Gastrocnemius medialis (tissue), 4 donors: Measurements from ENCODE around the gene SFXN4. TPM values are rescaled to one million over a fixed set of nuclear protein-coding genes. Genes with fewer than 3 reads are reported as not detected.

ENCODE experiments used
- ATAC-seq, 2 donors: fragments of 150-250 bp; one replicate each; pipeline ENCODE4 v1.9.1; 2016
- DNase-seq, 2 donors: peaks; one replicate each; pipeline ENCODE4 v3.0.0-alpha.2; 2019
- H3K27ac ChIP-seq, 4 donors: fragments of 200-600 bp; sonication (generic); 1 replicate in 1 of 4; 2 replicates in 3 of 4; pipeline ENCODE4 v1.5.1; 2016 to 2018; ENCODE audit warnings: mild to moderate bottlenecking in 2 of 4, moderate library complexity in 1 of 4
- H3K27me3 ChIP-seq, 3 donors: fragments of 200-600 bp; sonication (generic) in 2 of 3; 1 replicate in 1 of 3; 2 replicates in 2 of 3; pipeline versions ENCODE4 v1.5.1 to v1.6.0; 2016 to 2019; ENCODE audit warnings: mild to moderate bottlenecking in 1 of 3, moderate library complexity in 1 of 3
- H3K36me3 ChIP-seq, 2 donors: fragments of 200-600 bp; sonication (generic) in 1 of 2; one replicate each; pipeline ENCODE4 v1.5.1; 2017 to 2018
- H3K4me1 ChIP-seq, 2 donors: fragments of 200-600 bp; sonication (generic) in 1 of 2; one replicate each; pipeline ENCODE4 v1.5.1; 2016 to 2017; ENCODE audit warnings: mild to moderate bottlenecking in 2 of 2
- H3K4me3 ChIP-seq, 4 donors: fragments of 200-600 bp; sonication (generic) in 3 of 4; 1 replicate in 1 of 4; 2 replicates in 3 of 4; pipeline ENCODE4 v1.5.1; 2016 to 2019; ENCODE audit warnings: mild to moderate bottlenecking in 2 of 4
- H3K9me3 ChIP-seq, 3 donors: fragments of 200-600 bp; sonication (generic) in 2 of 3; 1 replicate in 1 of 3; 2 replicates in 2 of 3; pipeline ENCODE4 v1.5.1; 2016 to 2019
- POLR2A ChIP-seq, 2 donors: fragments of 450-650 bp; IDR thresholded peaks; one replicate each; pipeline ENCODE4 v1.6.1; 2017; ENCODE audit warnings: antibody characterized with exemption in 2 of 2, mild to moderate bottlenecking in 2 of 2, moderate library complexity in 2 of 2
- in situ Hi-C, 4 donors: fragments of 200-750 bp; cut with MboI; loops; one replicate each; pipeline versions ENCODE4 v1.15.0 to v1.8.0; 2017; ENCODE audit warnings: low sequenced_read_pairs in 4 of 4
- intact Hi-C: fragments of 100-400 bp; cut with DNase I; formaldehyde crosslinking; loops from one replicate; pipeline ENCODE4 v1.15.1; 2023; ENCODE audit warnings: low total_unique reads
- total RNA-seq, 4 donors: library from RNA; depleted of rRNA; stranded (reverse); fragments of >200 nt; gene quantifications; one replicate each; pipeline versions ENCODE4 v1.1.0 to v1.2.3, GENCODE V29; 2016
- TF ChIP-seq, protein P1 (sequence below), 5 experiments: fragments of 450-650 bp in 3 of 5; fragments of 200-600 bp in 2 of 5; sonication (generic) in 2 of 5; IDR thresholded peaks in 4 of 5; conservative IDR thresholded peaks in 1 of 5; 1 replicate in 4 of 5; 2 replicates in 1 of 5; pipeline ENCODE4 v1.5.1; 2016 to 2019; ENCODE audit warnings: antibody characterized with exemption in 5 of 5, mild to moderate bottlenecking in 3 of 5, moderate library complexity in 3 of 5

SFXN4 gene
- total RNA-seq, 4 donors from 2014 or later = 25.6 to 69.7 (median 39.8) TPM

- no peak for ATAC-seq
- intact Hi-C loops = loop anchor here (5.0 to 10.0 kb wide), 2 partner anchors 421 kb away; partner anchors contain the start of genes CACUL1 and TIAL1
- TF ChIP-seq, protein P1, sequence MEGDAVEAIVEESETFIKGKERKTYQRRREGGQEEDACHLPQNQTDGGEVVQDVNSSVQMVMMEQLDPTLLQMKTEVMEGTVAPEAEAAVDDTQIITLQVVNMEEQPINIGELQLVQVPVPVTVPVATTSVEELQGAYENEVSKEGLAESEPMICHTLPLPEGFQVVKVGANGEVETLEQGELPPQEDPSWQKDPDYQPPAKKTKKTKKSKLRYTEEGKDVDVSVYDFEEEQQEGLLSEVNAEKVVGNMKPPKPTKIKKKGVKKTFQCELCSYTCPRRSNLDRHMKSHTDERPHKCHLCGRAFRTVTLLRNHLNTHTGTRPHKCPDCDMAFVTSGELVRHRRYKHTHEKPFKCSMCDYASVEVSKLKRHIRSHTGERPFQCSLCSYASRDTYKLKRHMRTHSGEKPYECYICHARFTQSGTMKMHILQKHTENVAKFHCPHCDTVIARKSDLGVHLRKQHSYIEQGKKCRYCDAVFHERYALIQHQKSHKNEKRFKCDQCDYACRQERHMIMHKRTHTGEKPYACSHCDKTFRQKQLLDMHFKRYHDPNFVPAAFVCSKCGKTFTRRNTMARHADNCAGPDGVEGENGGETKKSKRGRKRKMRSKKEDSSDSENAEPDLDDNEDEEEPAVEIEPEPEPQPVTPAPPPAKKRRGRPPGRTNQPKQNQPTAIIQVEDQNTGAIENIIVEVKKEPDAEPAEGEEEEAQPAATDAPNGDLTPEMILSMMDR (IDR thresholded peaks at IDR 0.05 in 4 of 5, conservative IDR thresholded peaks at IDR 0.05 in 1 of 5) = no peak
- TF ChIP-seq POLR2A (IDR thresholded peaks at IDR 0.05) = no peak
- Histone ChIP-seq H3K27ac (peak overlapping the region in 3 of 4 donors; percentile 24 to 97 (median 96)), H3K9me3 (no peaks in the 10 kb centered on the region), H3K36me3 (peaks cover 0 to 27% of the 10 kb centered on the region in 2 donors), H3K4me1 (peaks cover 18 to 24% of the 10 kb centered on the region in 2 donors), H3K27me3 (no peaks in the 10 kb centered on the region), H3K4me3 (no peak overlapping the region)
- no peak for DNase-seq
- in situ Hi-C loops = no loop called here
Observed at GRCh38 chr10:119176166-119176565, 10.7 kb upstream of the SFXN4 start.

DNA sequence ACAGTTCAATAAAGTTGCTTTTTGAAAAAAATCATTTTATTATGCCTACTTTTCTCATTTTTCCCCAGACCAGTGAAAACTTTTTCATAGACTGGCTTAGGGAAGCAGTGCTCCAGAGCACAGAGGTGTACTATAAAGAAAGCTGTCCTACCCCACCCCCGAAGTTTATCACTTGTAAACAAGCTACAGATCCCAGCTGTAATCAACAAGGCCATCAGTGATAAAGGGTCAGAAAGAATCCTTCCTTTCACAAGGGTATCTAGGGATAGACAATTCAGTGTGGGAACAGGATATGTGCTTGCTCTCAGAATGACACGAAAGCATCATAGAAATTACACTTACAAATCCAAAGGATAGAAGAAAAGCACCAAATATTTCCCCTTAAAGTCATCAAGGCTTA lies 8.6 kb upstream of the SFXN4 start:
- Histone ChIP-seq H3K4me1 (peaks cover 17 to 21% of the 10 kb centered on the region in 2 donors), H3K27ac (no peak overlapping the region), H3K9me3 (no peaks in the 10 kb centered on the region), H3K4me3 (no peak overlapping the region), H3K36me3 (peaks cover 0 to 40% of the 10 kb centered on the region in 2 donors), H3K27me3 (no peaks in the 10 kb centered on the region)
- intact Hi-C loops = loop anchor here (10.0 kb wide), 1 partner anchor 419 kb away; the partner anchor contains the start of gene CACUL1
- ATAC-seq (no peak), DNase-seq (no peak)
- TF ChIP-seq, protein P1 (IDR thresholded peaks at IDR 0.05 in 4 of 5, conservative IDR thresholded peaks at IDR 0.05 in 1 of 5) = no peak
- TF ChIP-seq POLR2A (IDR thresholded peaks at IDR 0.05) = no peak
- in situ Hi-C loops = loop anchor here in 1 of 4 donors (25.0 kb wide), 1 partner anchor 688 kb away; the partner anchor contains the start of gene MCMBP

DNA sequence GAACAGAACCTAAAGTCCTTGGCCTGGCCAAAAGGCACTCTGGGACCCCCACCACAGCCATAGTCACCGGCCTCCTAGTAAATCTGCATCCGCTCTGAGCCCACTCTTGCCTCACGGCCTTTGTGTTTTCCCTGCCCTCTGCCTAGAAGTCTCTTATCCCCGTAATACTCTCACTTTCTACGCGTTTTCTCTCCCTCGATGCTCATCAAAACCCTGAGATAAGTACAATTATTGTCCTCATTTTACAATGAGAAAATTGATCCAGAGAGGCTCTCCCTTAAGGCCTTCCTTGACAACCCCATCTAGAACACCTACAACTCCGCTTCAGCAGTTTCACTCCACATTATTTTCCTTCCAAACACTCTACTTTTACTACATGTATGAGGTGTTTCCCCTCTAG lies 1.5 kb upstream of the SFXN4 start:
- ATAC-seq (no peak), DNase-seq (no peak)
- in situ Hi-C loops = loop anchor here in 1 of 4 donors (25.0 kb wide), 1 partner anchor 695 kb away; the partner anchor contains the start of gene MCMBP
- H3K4me3 ChIP-seq = no peak overlapping the region
- no peaks in the 10 kb centered on the region for H3K27me3 ChIP-seq
- H3K9me3 ChIP-seq = no peaks in the 10 kb centered on the region
- peaks cover 0 to 38% of the 10 kb centered on the region in 2 donors for H3K36me3 ChIP-seq
- TF ChIP-seq, protein P1 (IDR thresholded peaks at IDR 0.05 in 4 of 5, conservative IDR thresholded peaks at IDR 0.05 in 1 of 5) = no peak
- no peak for TF ChIP-seq POLR2A (IDR thresholded peaks at IDR 0.05)
- intact Hi-C loops = loop anchor here (5.0 kb wide), 1 partner anchor 140 kb away; the partner anchor contains the start of gene NANOS1
- peaks cover 18 to 20% of the 10 kb centered on the region in 2 donors for H3K4me1 ChIP-seq
- peak overlapping the region in 3 of 4 donors; percentile 90 to 97 (median 97) for H3K27ac ChIP-seq

GRCh38 chr10:119166564-119166963 lies 1.1 kb upstream of the SFXN4 start:
- in situ Hi-C loops (loop anchor here in 1 of 4 donors (25.0 kb wide), 1 partner anchor 696 kb away; the partner anchor contains the start of gene MCMBP), intact Hi-C loops (loop anchor here (5.0 kb wide), 1 partner anchor 139 kb away; the partner anchor contains the start of gene NANOS1)
- Histone ChIP-seq H3K36me3 (peaks cover 0 to 34% of the 10 kb centered on the region in 2 donors), H3K4me3 (peak overlapping the region in 1 of 4 donors; percentile 72), H3K4me1 (peaks cover 21 to 24% of the 10 kb centered on the region in 2 donors), H3K27ac (peak overlapping the region; percentile 90 to 97 (median 95)), H3K9me3 (no peaks in the 10 kb centered on the region), H3K27me3 (no peaks in the 10 kb centered on the region)
- ATAC-seq = no peak
- TF ChIP-seq POLR2A (IDR thresholded peaks at IDR 0.05) = no peak
- TF ChIP-seq, protein P1 (IDR thresholded peaks at IDR 0.05 in 4 of 5, conservative IDR thresholded peaks at IDR 0.05 in 1 of 5) = no peak
- no peak for DNase-seq
